Chondrocyte (in vitro differentiated cells): ENCODE results near the gene SMIM20. TPM values are rescaled to one million over a fixed set of nuclear protein-coding genes. Genes with fewer than 3 reads are reported as not detected.

Experiments used
- DNase-seq: peaks from one replicate; pipeline ENCODE4 v3.0.0; 2021; ENCODE audit warnings: mixed read lengths, low spot score
- H3K27ac Mint-ChIP-seq: one replicate; pipeline ENCODE4 v1.8.0; 2021; ENCODE audit warnings: mild to moderate bottlenecking, moderate library complexity, mixed read lengths; ENCODE audit not compliant: unreplicated experiment
- H3K27me3 Mint-ChIP-seq: 2 replicates; pipeline ENCODE4 v1.8.0; 2021; ENCODE audit warnings: low read depth, mixed read lengths
- H3K36me3 Mint-ChIP-seq: 2 replicates; pipeline ENCODE4 v1.8.0; 2021; ENCODE audit warnings: low read depth, mixed read lengths
- H3K4me1 Mint-ChIP-seq: 2 replicates; pipeline ENCODE4 v1.8.0; 2021; ENCODE audit warnings: low read depth, mild to moderate bottlenecking, mixed read lengths
- H3K4me3 Mint-ChIP-seq: one replicate; pipeline ENCODE4 v1.8.0; 2021; ENCODE audit warnings: mild to moderate bottlenecking, moderate library complexity, mixed read lengths; ENCODE audit not compliant: unreplicated experiment
- H3K9me3 Mint-ChIP-seq: 2 replicates; pipeline ENCODE4 v1.8.0; 2021; ENCODE audit warnings: low read depth, mixed read lengths
- CTCF ChIP-seq: fragments of 200-600 bp; sonication (generic); IDR thresholded peaks from 2 replicates; pipeline ENCODE4 v1.5.0; 2021; ENCODE audit warnings: antibody characterized with exemption, mild to moderate bottlenecking, moderate library complexity
- total RNA-seq: library from RNA; stranded (reverse); gene quantifications from 3 replicates; pipeline ENCODE4 v1.2.1, GENCODE V29; 2021

SMIM20 gene
- total RNA-seq, 1 donor from 2014 or later = 19.7 TPM

- Mint-ChIP-seq H3K27me3 (no peaks in the 10 kb centered on the region), H3K4me3 (no peak overlapping the region), H3K36me3 (peaks cover 1% of the 10 kb centered on the region), H3K27ac (no peak overlapping the region), H3K9me3 (no peaks in the 10 kb centered on the region), H3K4me1 (peaks cover under 1% of the 10 kb centered on the region)
- DNase-seq = no peak
- no peak for TF ChIP-seq CTCF
These were observed 23.8 kb downstream of the SMIM20 start for GRCh38 chr4:25937801-25938200.

- H3K9me3 Mint-ChIP-seq = no peaks in the 10 kb centered on the region
- H3K4me3 Mint-ChIP-seq = no peak overlapping the region
- H3K4me1 Mint-ChIP-seq = peaks cover 6% of the 10 kb centered on the region
- peaks cover 1% of the 10 kb centered on the region for H3K36me3 Mint-ChIP-seq
- H3K27me3 Mint-ChIP-seq = no peaks in the 10 kb centered on the region
- TF ChIP-seq CTCF = no peak
- DNase-seq = no peak
- no peak overlapping the region for H3K27ac Mint-ChIP-seq
These were observed 24.3 kb downstream of the SMIM20 start for GRCh38 chr4:25938366-25938765.

GRCh38 chr4:25938787-25939186 is 24.8 kb downstream of the SMIM20 start:
- no peak for TF ChIP-seq CTCF
- no peaks in the 10 kb centered on the region for H3K9me3 Mint-ChIP-seq
- H3K4me3 Mint-ChIP-seq = no peak overlapping the region
- peaks cover 6% of the 10 kb centered on the region for H3K4me1 Mint-ChIP-seq
- no peak overlapping the region for H3K27ac Mint-ChIP-seq
- H3K27me3 Mint-ChIP-seq = no peaks in the 10 kb centered on the region
- H3K36me3 Mint-ChIP-seq = peaks cover 1% of the 10 kb centered on the region
- DNase-seq = no peak

- H3K4me3 Mint-ChIP-seq = no peak overlapping the region
- TF ChIP-seq CTCF = peak; percentile 17
- H3K27ac Mint-ChIP-seq = no peak overlapping the region
- peaks cover 6% of the 10 kb centered on the region for H3K4me1 Mint-ChIP-seq
- peaks cover 1% of the 10 kb centered on the region for H3K36me3 Mint-ChIP-seq
- DNase-seq = no peak
- no peaks in the 10 kb centered on the region for H3K9me3 Mint-ChIP-seq
- no peaks in the 10 kb centered on the region for H3K27me3 Mint-ChIP-seq
These were observed 25.3 kb downstream of the SMIM20 start for GRCh38 chr4:25939330-25939729.

GRCh38 chr4:25941457-25942221 is 27.6 kb downstream of the SMIM20 start:
- Mint-ChIP-seq H3K4me3 (no peak overlapping the region), H3K9me3 (no peaks in the 10 kb centered on the region), H3K27ac (no peak overlapping the region), H3K4me1 (peaks cover 6% of the 10 kb centered on the region), H3K27me3 (no peaks in the 10 kb centered on the region), H3K36me3 (peaks cover under 1% of the 10 kb centered on the region)
- DNase-seq = no peak
- TF ChIP-seq CTCF = no peak
